Left renal cortex interstitium (tissue), 4 donors: ENCODE measurements around the gene OR6S1. TPM values are rescaled to one million over a fixed set of nuclear protein-coding genes. Genes with fewer than 3 reads are reported as not detected.

ENCODE experiments used
- DNase-seq, 4 donors: peaks; one replicate each; pipeline ENCODE4 v3.0.0-alpha.2; 2013; ENCODE audit warnings: low read depth in 4 of 4, low spot score in 2 of 4, missing footprints in 1 of 4
- polyA plus RNA-seq, 4 donors: library from polyadenylated mRNA; unstranded; fragments of 120-200 nt; gene quantifications; one replicate each; pipeline ENCODE4 v1.2.1, GENCODE V29; 2013; ENCODE audit not compliant: insufficient read length in 4 of 4

The OR6S1 gene
- polyA plus RNA-seq, result not detected

GRCh38 chr14:20641591-20641990, at the start of gene OR6S1:
Gene OR6S1 (minus strand): TSS chr14:20641691. CDS start chr14:20641691, 0 bp downstream.
- no peak for DNase-seq

GRCh38 chr14:20690848-20691640, 49.6 kb upstream of the OR6S1 start:
- DNase-seq, result peak; percentile 34 to 75 (median 48)

GRCh38 chr14:20688167-20688839, 46.8 kb upstream of the OR6S1 start, which contains the start of gene ANG:
Gene ANG (plus strand): TSS chr14:20688764. CDS start chr14:20693565, 4,801 bp downstream.
- no peak for DNase-seq

GRCh38 chr14:20687362-20688166, 46.1 kb upstream of the OR6S1 start:
- no peak for DNase-seq

GRCh38 chr14:20686386-20687143, 45.1 kb upstream of the OR6S1 start:
- DNase-seq, result no peak

- DNase-seq, result peak in 1 of 4 donors; percentile 55
Observed at GRCh38 chr14:20684662-20685456, 43.4 kb upstream of the OR6S1 start.

GRCh38 chr14:20683891-20684661, 42.6 kb upstream of the OR6S1 start, which contains the start of gene RNASE4:
Gene RNASE4 (plus strand): TSS chr14:20684560. CDS start chr14:20699372, 14,812 bp downstream.
- peak; percentile 65 to 89 (median 68) for DNase-seq

- DNase-seq, result peak; percentile 70 to 90 (median 80)
Observed at GRCh38 chr14:20683125-20683890, 41.8 kb upstream of the OR6S1 start.

- DNase-seq, result peak; percentile 86 to 97 (median 90)
Observed at GRCh38 chr14:20682435-20683124, 41.1 kb upstream of the OR6S1 start.

GRCh38 chr14:20682127-20682434, 40.6 kb upstream of the OR6S1 start:
- peak in 2 of 4 donors; percentile 41 to 70 for DNase-seq

GRCh38 chr14:20681348-20682126, 40.0 kb upstream of the OR6S1 start:
- peak; percentile 78 to 93 (median 82) for DNase-seq

GRCh38 chr14:20680843-20681347, 39.4 kb upstream of the OR6S1 start:
- DNase-seq, result no peak

- DNase-seq, result no peak
Observed at GRCh38 chr14:20680363-20680762, 38.9 kb upstream of the OR6S1 start.

GRCh38 chr14:20679907-20680306, 38.4 kb upstream of the OR6S1 start:
- DNase-seq, result no peak

- DNase-seq, result no peak
Observed at GRCh38 chr14:20676072-20676471, 34.6 kb upstream of the OR6S1 start.

- DNase-seq, result no peak
Observed at GRCh38 chr14:20675669-20676068, 34.2 kb upstream of the OR6S1 start.
